ENCODE measurements around the gene CSRP1.
"Not testable (repeated sequence)": the region's sequence is repeated elsewhere in the genome, so short reads cannot be mapped to it uniquely, and the experiment has no call there.

The CSRP1 gene

DNA sequence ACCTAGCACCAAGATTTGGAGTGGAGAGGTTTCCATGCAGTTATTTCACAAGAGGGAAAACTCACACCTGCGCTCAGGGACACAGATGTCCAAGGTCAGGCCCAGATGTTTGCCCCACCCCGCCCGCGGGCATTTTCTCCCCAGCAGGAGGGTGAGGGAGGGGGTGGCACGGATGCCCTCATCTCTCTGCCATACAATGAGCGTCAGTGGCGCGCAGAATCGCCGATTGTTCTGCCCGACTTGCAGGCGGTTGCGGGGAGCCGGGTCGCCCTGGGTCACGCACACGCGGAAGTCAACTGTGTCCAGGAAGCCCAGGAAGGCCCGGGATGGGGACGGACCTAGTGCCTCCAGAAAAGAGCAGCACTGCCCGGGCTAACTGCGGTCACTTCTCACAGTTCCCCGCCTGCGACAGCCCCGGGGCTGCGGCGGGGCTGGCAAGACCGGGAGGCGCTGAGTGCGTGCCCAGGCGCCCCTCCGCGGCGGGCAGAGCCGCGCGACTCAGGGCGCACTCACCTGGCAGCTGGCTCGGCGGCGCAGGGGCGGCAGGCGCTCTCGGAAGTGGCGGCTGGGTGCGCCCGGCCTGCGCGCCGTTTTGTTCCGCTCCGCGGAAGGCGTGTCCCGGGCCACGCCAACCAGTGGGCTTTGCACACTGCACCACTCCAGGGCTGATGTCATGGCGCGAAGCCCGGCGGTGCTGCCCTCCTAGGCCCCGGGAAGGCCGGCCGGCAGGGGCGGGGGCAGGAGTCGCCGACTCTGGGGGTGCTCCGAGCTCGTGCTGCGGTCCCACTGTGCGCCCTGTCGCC lies at the start of gene CSRP1:
TSS of gene CSRP1 (minus strand) at position 567 of the 803 bp plus-strand sequence. CDS start 10,820 bp downstream, outside the sequence.
- DNase-seq = peak; percentile 92

DNA sequence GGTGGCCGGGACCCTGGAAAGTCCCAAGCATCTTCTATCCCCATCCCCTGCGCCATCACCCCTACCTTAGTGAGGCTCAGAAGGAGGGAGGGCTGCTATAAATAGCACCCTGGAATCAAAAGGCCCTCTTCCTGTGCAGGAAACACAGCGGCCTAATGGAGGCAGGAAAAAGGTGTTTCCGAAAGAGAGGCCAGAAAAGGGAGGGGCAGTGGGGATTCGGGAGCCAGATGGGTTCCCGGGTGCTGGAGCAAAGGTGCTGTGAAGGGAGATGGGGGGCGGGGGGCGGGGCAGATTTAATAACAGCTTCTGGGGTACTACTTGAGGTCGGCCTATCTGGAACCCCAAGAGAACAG lies 48.6 kb upstream of the CSRP1 start:
- no peak for DNase-seq

DNA sequence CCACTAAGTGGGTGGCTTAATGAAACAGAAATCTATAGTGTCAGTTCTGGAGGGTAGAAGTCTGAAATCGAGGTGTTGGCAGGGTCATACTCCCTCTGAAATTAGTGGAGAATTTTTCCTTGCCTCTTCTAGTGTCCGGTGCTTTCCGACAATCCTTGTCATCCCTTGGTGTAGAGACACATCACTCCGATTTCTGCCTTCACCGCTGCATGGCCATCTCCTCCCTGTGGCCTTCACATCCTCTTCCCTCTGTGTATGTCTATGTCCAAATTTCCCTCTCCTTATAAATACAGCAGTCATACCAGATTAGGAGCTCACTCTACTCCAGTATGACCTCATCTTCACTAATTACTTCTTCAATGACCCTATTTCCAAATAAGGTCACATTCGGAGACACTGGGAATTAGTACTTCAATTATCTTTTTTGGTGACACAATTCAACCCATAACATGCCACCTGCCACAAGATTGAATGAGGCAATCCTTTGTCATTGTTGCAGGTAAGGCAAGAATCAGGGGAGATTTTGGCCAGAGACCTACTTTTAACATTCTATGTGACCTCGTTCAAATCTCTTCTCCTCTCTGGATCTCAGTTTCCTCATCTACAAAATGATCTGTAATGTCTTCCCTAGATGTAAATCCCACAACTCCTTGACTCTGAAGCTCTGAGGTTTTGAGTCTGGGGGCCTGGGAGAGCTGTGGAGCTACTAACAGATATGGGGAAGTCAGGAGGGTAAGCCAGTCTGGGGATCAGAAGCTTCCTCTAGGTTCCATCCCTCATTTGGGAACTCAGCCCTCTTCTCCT lies 48.1 kb upstream of the CSRP1 start:
- no peak for DNase-seq

DNA sequence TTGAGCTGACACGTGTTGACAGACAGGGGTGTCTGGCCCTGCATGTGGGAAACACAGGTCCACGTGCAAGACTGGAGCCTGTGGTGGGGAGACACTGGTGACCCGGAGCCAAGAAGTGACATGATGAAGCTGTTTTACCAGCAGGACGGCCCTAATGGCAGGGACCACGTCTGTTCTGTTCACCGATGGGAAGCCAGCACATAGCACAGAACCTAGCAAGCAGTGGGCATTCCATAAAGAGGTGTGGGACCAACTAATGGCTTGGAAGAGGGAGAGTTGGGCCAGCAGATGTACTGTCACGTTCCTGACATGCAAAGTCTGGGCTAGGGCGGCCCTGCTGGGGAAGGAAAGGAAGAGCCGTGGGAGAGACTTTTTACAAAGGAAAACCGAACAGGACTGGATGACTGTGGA lies 47.3 kb upstream of the CSRP1 start:
- no peak for DNase-seq

DNA sequence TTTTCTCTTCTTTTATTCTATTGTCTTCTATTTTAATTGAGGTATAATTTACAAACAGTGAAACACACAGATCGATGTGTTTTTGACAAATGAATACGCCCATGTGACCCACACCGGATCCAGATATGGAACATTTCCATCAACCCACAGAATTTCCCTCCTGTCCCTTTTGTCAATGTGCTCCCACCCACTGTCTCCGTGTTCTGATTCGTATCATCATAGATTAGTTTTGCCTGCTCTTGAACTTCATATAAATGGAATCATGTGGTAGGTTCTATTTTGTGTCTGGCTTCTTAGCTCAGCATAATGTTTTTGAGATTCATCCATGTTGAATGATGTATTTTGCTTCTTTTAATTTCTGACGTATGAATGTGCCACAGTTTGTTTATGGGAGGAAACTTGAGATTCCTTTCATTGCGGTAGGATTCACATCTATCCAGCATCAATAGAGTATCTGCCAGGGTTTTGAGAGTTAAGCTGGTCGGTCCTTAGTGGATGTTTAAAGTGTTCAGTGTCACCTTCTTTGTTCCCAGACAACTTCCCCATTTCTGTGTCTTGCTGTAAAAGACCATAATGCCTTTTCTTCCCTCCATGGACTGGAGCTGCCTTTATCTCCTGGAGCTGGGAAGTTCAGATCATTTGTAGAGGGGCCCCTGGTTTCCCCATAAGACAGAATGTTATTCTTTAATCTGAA lies 46.7 kb upstream of the CSRP1 start:
- DNase-seq = no peak

DNA sequence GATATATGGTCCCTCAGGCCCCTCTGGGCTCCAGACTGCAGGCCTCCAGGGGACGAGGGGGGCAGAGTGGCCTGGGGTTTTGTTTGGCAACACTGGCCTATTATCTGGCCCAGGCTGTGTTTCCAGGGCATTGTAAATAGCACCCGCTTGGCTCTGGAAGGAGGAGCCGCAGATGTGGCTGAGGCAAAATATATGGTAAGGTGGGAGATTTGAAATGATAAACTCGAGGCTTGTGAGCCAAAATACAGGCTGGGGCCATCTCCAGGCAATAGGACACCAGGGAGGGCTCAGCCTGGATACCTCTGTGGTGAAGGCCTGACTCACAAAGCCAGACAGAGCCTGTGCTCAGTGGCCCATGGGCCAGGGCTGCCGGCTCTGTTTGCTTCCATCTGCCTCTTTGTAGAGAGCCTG lies 46.0 kb upstream of the CSRP1 start:
- DNase-seq = no peak

DNA sequence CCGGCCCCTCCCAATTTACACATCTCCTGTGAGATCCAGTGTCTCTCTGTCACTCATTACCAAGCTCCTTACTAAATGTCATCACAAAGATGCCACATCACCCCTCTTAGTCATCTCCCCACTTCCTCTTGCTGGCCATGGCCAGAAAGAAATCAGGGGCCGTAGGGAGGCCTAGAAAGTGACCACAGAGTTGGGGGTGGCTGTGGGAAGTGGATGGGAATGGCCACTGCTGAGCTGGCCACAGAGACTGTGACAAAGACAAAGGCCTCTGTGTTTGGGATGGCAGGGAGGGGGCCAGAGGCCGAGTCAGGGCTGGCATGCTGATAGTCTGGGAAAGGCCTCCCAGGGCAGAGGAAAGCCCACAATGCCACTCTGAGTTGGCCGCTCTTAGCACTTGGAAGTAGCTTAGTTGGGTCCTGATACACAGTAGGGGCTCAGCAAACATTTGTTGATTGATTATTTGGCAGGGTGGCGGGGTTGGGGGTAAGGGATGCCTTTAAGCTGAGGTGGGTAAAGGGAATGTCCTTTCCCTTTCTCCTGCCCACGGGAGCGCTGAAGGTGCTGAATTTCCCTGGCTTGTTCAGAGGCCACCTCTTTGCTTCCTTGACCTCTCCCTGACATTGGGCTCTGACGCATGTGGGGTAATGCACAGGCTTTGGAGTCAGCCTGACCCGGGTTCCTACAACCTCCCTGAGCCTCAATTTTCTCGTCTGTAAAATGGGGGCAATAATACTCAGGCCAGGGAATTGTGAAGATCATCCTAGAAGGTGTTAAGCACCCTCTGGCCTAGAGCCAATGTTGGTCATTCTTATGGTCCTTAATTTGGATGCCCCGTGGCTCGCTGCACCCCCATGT lies 45.2 kb upstream of the CSRP1 start:
- no peak for DNase-seq

DNA sequence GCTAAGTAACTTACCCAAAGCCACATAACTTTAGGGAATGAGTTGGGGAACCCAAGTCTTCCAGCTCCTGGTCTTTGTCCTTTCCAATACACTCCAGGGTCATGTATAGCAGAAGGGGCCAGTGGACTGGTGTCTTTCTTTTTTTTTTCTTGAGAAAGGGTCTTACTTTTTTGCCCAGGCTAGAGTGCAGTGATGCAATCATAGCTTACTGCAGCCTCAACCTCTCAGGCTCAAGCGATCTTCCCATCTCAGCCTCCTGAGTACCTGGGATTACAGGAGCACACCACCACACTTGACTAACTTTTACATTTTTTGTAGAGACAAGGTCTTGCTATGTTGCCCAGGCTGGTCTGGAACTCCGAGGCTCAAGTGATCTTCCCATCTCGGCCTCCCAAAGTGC lies 44.2 kb upstream of the CSRP1 start:
- no peak for DNase-seq

DNA sequence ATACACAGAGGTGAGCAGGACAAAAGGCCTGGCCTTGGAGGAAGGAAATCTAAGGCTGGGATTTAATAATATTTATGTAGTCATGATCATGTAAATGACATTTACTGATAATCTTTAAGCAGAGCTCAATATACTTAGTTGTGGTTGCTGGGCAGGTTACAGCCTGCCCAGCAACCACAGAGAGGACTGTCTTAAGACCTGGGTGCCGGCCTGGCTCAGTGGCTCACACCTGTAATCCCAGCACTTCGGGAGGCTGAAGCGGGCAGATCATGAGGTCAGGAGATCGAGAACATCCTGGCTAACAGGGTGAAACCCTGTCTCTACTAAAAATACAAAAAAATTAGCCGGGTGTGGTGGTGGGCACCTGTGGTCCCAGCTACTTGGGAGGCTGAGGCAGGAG lies 42.6 kb upstream of the CSRP1 start:
- DNase-seq = not testable (repeated sequence)

DNA sequence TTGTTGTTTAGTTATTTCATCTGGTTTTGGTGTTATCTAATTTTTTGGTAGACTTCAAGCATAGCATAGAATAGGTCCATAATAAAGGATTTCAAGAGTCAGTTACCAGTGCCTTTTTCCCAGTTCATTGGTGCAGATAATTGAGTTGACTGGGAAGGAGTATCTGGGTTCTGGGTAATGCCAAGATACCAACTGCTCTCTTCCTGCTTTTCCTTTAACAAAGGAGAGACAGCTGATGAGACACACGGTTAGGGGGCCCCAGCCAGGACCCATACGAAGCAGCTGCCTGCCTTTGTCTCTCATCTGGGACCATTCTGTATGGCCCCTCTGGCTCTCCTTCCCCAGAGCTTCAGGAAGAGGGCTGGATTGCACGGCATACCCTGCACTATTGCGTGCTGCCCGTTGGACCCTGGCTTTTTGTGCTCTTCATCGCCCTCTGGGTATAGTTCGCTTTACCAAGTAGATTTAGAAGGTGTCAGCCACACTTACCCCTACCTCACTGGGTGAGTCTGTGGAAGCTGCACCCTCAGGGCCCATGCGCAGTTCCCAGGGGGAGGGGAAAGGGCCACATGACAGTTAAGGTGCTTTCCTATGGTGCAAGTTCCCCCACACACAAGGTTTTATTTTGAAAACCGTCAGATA lies 39.0 kb upstream of the CSRP1 start:
- DNase-seq = no peak

DNA sequence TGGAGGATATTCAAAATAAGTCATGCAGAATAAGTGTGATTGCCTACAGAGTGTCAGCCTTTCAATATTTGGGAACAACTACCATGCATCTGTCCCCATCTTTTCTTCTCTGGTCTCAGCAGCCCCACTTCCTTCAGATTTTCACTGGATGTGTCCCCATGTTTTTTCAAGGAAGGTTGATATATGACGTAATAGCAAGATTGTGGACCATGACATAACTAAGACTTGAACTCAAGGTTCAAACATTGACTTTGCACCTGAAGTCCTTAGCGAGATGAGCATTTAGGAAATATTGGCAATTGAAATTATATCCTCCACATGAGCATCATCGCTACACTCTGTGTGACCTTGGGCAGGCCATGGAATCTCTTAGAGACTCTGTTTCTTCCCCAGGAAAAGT lies 37.8 kb upstream of the CSRP1 start:
- no peak for DNase-seq

DNA sequence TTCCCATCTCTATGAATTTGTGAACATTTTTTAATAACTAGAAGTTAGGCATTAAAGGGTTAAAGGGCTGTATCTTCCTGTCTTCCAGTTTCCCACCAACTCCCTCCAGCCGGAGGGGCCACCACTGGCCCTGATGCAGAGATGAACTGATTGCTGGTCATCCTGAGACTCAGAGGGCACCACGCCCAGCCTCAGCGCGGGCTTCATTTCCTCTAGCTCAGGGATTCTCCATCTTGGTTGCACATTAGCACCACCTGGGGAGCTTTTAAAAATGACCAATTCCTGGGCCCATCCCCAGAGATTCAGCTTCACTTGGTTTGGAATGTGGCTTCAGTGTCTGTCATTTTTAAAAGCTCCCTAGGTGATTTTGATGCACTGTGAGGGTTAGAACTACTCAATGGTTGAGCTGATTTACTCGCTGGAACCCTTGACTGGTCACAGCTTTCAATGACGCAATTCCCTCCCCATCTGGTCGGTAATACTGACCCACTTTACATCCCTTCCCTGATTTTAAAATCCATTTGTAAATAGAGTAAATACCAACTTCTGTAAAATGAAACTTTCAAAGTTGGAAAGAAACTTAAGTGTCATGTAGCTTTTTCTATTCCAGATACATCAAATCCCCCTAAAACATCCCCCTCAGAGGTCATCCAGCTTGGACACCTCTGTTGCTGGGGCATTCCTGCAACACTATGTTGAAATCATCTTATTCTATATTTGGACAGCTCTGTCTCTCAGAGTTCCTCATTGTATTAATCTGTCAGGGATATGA lies 37.1 kb upstream of the CSRP1 start:
- no peak for DNase-seq

DNA sequence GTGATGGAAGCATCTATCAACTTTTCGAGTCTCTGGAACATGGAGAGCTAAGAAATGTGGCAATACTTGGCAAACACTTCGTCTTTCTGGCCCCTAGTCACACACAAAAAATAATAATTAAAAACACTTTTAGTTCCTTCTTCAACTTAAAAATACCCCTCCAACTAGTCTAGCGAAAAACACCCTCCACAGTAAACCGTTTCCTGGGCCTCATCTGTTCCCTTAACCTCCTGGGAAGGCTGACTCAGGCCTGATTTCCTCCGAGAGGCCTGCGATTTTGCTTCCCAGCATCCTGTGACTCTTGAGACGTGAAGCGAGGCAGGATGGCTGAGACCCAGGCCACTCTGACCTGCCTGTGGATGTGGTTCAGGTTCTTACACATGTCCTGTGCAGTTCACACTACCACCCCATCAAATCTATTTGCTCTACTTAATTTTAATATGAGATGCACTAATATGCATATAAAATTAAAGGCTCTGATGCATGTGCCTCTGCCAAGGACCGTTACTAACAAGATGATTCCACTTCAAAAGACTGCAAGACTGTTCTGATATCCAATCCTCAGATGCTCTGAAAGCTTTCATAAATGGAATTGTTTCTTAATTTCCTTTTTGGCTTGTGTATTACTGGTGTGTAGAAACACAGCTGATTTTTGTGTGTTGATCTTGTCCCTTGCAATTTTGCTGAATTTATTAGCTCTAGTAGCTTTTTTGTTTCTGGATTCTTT lies 35.5 kb upstream of the CSRP1 start:
- no peak for DNase-seq

DNA sequence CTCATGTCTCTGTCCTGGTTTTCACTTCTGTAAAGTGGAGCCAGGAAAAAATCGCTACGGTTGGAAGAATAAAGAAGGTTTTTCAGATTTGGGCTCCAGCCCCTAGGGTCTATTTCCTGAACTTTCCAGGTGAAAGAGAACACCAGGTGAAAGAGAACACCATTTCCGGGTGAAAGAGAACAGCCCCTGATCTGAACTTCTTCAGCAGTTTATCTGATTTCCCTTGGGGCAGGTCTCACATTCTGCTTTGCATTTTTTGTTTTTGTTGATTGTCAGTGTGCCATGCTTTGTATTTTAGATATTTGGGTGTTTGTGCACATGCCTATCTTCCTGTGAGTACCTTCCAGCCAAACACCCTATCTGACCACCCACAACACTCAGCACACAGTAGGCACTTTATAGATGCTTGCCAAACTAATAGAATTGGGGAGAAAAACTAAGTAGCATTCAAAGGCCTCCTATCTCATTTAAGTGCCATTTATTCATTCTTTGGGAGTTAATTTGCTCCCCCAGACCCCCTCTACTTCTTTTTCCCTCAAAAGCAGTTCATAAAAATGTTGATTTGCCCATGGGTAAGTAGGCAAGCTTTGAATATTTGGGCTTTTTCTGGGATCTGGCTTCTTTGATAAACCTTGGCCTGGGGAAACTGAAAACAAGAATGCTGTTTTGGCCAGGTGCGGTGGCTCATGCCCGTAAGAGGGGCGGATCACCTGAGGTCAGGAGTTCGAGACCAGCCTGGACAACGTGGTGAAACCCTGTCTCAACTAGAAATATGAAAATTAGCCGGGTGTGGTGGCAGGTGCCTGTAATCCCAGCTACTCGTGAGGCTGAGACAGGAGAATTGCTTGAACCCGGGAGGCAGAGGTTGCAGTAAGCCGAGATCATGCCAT lies 34.2 kb upstream of the CSRP1 start:
- no peak for DNase-seq

DNA sequence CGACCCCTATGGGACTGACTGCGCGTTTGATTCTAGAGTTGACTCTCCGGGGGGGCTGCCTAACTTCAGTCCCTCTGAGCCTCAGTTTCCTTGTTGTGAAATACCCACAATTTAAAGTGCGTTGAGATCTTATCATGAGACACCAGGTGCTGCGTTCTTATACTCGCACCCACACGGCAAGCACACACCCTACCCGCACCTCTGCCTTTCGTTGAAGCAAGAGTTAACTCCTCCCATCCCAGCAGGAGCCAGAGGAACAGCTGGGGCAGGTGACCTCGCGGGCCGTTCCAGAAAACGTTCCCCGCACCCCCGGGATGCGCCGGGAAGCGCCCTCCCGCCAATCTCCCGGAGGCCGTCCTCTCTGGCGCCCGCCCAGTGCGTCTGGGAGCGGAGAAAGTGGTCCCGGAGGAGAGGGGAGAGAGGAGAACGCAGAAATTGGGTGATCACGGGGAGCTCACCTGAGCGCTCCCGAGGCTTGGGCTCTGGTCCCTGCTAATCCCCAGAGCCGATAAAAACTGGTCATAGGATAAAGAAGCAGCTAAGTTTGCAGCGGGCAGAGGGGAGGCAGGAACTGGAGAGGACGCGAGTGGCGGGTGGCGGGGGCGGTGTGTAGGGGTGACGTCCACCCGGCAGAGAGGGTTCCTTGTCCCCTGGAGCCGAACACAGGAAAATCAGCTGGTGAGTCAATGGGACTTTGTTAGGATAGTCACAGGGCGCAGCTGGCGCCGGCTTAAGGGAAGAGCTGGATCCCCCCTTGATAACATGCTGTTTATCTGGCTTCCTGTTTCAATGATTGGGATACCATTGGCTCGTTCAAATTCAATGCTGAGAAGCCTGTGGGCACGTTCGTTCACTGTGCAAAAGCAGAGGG lies 32.9 kb upstream of the CSRP1 start:
- DNase-seq = no peak

DNA sequence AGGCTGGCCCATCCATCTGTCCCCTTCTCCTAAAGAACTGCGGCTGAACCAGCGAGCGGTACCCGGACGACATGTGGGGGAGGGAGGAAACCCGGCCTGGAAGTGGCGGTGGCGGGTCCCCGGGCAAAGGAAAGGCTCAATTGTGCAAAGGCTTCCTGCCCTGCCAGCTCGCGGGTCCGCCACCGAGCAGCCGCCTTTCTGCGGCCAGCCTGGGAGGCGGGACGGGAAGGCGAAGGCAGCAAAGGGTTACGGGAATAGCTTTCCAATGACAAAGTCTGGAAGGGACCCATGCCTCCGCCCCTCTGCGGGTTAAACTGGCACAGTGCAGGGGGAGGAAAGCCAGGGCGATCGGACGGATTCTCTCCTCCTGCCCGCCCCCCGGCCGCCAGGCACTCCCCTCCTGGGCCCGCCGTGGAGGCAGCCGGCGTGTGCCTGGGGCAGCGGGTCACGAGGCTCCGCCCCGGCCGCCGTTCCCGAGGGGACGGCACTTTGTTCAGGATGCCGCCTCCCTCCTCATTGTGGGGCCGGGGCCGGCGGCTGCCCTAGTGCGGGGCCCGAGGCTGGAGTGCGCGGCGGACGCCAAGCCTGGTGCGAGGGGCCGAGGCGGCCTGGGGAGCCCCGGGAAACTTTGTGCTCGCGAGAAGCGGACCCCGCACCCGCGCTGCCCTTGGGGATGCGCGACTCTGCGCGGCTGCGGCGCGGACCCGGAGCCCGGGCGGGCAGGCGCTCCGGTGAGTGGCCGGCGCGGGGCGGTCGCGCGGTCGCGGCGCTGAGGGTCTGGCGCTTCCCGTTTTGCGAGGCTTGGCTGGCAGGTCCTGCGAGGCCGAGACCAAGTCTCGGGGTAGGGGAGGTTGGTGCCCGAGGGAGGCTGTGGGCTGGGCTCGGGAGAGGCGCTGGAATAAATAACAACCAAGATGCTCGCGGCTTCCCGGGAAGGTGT lies 32.0 kb upstream of the CSRP1 start, which contains the start of gene NAV1:
TSS of gene NAV1 (plus strand) at position 516 of the 940 bp plus-strand sequence. CDS start 83,758 bp downstream, outside the sequence.
- no peak for DNase-seq

Measured in activated CD4-positive, alpha-beta T cell treated with anti-CD3 and anti-CD28 coated beads, Interleukin-10, Interleukin-2, amounts not matched to agents 100 ng/mL and 50 ng/mL, durations not matched to agents 16 hours and 8 hours (primary cell).